Activated CD4-positive, alpha-beta T cell treated with anti-CD3 and anti-CD28 coated beads, Interleukin-2, amount 50 U/mL, for 1 hour (primary cell): ENCODE data around the gene REEP1.

Experiments
- DNase-seq: peaks from one replicate; pipeline ENCODE4 v3.0.0-alpha.2; 2020

REEP1 gene

DNA sequence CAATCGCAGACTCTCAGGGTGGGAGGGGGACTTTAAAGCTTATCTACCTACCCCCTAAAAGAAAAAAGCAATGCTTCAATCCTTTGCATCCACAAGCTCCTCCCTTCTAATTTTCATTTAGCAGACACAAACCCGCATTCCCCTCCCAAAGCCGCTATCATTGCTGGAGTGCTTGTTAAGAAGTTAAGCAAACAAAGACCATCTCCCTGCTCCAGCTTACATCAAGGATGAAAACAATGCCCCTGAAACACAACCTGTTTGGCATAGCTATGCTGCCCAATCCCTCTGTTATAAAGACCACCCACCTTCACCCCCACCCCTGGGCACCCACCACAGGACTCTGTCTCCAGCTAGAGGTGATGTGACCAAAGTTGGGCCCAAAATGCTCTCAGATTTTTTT lies 33.0 kb downstream of the REEP1 start:
- DNase-seq = no peak

DNA sequence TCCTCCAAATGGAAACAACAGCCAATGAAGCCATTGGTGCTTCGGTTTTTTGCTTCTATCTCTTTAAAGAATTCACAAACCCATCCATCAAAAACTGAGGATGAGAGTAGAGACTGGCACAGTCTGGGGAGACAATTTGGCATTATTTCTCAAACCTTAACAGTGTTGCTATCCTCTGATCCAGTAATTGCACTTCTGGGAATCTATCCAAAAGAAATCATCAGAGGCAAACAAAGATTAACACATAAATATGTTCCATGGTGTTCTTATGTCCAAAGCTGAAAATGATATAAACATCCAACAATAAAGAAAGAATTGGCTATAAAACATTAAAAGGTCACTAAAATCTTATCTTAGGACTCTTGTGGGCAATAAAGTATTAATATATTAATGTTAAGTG lies 35.1 kb downstream of the REEP1 start:
- no peak for DNase-seq

DNA sequence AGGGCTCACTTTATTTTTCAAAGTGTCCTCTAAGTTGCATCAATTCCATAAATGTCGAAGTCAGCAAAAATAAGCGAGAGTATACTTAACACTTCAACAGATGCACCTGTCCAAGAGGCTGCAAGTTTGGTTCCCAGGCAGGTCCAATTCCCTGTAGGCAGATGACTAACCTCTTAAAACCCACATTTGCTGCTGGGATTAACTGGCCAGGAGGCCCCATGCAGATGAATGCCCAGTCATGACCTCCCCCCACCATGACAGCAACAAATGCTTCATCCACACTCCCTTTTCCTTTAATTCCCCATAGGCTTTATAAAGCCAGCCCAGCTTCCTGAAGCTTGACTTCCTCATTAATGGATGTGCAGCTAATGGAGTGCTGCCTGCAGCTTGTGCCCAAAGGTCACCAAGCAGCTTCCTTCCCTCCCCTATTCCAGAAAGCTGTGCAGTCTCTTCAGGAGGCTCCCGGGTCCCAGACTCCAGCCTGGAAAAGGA lies 35.7 kb downstream of the REEP1 start:
- DNase-seq = no peak

- DNase-seq = no peak
Observed at GRCh38 chr2:86301009-86301408, 36.4 kb downstream of the REEP1 start.

DNA sequence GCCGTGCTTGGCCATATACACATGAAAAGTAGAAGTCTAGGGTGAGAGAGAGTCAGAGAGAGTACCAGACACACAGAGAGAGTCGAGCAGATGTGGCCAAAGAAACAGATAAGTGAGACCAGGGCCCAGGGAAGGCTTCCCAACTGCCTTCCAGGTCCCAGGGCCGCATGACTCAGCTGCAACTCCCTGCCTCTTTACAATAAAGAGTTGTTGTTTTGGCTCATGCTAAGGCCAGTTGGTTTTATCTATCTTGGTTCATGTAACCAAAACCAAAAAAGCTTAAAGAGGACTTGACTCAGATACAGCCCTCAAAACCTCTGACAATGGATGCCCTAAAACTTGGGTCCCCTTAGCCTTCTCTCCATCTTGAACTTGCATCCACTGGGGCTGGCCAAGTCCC lies 36.9 kb downstream of the REEP1 start:
- no peak for DNase-seq

DNA sequence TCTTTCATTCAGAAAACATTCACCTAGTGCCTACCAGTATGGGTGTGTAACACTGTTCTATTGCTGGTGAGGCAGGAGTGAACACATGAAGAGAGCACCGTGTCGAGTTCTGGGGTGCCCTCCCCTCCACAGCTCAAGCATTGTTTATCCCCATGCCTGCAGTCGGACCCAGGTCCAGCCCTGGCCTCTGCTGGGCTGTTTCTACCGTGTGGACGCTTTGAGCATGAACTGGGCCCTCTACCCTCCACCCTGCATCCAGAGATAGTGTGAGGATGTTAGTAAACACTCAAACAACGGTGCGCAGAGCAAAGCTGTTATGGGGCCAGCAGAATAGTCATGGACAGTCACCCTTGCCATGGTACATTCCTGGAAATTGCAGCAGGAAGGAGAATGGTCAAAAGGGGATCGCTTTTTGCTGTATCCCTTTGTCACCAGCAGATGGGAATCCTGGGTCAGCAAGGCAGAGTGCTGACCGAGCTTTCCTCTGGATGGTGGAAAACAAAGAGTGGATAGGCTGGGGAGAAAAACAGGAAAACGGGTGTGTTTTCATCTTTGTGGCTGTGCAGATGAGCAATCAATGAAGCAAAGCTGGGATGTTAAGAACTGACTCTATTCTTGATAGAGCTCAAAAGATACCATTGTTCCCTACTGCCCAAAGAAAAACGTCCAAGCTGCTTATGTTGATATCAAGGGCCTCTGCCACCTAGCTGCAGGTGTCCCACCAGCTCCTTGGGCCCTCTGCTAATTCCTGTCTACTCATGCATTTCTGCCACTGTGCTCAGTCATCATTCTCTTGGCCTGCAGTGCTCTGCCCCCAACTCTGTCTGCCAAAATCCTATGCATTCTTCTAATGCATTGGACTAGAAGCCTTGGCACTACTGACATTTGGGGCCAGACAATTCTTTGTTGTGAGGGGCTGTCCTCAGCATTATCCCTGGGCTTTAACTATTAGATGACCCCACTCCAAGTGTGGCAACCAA lies 38.7 kb downstream of the REEP1 start:
- DNase-seq = no peak

GRCh38 chr2:86297382-86298147 lies 39.9 kb downstream of the REEP1 start:
- no peak for DNase-seq

GRCh38 chr2:86296947-86297346 lies 40.5 kb downstream of the REEP1 start:
- DNase-seq = no peak

GRCh38 chr2:86295066-86295465 lies 42.4 kb downstream of the REEP1 start:
- DNase-seq = no peak

- no peak for DNase-seq
Observed at GRCh38 chr2:86293612-86294011, 43.8 kb downstream of the REEP1 start.

DNA sequence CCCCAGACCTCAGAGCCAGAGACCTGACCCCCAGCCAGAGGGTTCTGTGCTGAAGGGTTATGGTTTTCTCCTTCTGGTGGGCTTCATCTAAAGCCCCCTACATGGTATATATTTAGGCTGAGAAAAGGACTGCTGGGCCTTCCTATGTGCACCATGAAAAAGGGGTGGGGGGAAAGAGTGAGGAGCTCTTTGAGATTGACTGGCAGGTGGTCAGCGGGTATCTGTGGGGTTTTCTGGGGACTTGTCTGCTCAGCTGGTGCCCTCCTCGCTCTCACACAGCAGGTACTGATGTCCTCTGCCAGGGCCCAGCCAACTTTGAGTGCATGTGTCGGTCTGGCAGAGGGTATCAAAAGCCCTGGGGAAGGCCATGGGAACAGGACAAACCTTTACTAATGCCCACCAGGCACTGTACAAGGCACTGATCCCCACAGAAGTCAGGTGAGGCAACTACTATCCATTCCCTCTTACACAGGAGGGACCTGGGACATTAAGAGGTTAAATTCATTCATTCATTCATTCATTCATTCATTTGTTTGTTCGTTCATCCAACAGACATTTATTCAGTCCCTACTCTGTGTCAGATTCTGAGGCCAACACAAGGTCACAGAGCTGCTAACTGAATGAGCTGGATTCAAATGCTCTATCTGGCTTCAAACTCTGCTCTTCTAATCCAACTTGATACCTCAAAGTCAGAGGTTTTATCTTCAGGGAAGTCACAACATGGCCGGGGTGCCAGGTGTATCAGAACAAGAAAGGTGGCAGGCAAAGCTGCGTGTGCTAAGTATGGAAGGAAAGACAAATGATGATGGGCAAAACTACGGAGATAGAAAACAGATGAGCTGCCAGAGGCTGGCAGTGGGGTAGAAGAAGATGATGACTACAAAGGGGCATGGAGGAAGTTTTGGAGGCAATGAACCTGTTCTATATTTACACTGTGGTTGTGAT lies 44.6 kb downstream of the REEP1 start:
- DNase-seq = no peak

DNA sequence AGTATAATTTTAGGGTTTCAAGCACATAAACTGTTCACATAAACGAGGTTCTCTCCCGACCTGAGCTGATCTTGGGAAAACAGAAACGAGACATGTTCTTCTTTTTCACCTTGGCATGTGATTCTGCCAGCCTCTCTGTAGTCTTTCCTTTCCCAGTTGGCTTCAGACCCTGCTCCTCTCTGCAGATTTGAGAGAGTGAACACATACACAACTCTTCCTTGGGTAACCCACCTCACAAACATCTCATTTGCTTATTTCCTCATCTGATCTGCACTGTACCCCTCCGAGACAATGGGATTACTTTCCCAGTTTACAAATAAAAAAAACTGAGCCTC lies 46.1 kb downstream of the REEP1 start:
- DNase-seq = no peak

DNA sequence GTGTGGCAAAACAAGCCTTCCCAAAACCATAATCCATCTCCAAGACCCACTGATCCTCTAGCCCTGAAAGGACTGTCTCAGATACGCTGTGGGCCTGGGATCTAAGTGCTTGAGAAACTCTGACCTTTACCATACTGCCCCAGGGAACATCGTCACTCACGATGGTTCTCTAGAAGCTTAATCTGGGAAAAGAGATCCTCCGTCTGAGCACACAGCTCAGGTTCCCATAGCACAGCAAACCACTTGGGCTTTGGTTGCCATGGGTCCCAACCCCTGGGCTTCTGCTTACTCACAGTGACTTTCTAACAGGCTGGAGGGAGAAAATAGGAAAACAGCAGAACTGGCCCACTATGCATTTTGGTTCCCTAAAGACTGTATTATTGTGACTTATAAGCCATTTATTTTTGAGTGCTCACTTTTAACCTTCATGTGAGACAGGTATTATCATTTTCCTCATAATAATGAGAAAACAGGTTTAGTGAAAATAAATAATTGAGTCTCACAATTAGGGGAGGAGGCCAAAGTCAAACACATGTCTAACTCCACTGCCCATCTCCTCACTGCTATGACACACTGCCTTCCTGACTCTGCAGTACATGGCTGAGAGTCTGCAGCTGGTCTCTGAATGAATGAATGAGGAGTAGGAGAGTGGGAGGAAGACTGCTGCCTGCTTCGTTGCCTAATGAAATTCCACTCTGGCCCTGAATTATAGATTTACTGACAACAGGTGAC lies 46.7 kb downstream of the REEP1 start:
- no peak for DNase-seq

DNA sequence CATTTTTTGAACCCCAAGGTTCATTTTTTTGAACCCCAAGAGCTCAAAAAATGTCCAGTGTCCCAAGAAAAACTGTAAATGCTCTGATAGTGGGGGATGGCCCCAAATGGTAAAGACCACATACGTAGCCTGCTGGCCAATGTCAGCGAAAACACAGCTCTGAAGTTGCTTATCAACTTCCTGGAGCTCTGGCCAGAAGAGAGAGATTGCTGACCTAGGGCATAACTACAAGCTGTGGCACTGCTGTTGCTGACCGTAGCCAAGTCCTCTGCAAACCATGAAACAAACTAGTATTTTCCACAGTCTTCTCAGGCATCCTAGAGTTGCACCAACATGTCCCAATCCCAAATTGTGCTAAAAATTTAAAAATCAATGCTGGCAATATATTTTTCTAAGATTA lies 50.9 kb downstream of the REEP1 start:
- DNase-seq = no peak

- DNase-seq = no peak
Observed at GRCh38 chr2:86285981-86286380, 51.4 kb downstream of the REEP1 start.

GRCh38 chr2:86285571-86285970 lies 51.9 kb downstream of the REEP1 start:
- DNase-seq = no peak

DNA sequence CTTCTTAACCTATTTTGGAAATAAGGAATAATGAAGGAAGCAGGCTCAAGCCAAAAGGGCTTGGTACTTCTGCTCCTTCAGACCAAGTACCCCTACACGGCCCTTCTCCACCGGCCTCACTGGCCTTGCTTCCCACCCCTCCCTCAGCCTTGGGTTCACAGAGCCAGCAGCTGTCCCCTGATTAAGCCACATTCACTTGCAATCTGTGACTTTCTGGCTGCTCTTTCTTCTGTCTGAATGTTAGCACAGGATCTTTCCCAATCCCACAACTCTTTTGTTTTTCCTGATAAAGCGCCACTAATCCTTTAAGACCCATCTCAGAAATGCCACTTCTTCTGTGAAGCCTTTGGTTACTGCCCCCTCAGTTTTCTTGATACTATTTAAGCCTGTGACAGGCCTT lies 52.4 kb downstream of the REEP1 start:
- DNase-seq = no peak

DNA sequence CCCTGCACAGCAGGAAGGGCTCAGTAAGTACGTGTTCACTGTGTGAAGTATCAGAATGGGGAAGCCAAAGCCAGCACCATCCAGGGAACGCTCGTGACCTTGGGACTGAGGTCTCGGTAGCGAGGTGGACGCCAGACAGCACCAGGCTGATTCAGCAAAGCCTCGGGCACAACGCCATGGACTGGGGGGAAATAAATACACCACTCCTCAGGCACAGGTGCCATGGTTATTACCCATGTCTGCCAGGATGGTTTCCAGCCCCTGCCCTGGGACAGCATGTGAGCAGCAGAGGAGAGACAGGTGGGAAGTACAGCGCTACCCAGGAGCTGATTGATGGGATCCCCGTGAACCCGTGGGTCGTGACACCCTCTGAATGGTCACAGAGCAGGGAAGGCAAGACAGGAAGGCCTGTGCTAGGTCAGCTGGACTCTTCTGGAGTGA lies 53.0 kb downstream of the REEP1 start:
- DNase-seq = no peak

DNA sequence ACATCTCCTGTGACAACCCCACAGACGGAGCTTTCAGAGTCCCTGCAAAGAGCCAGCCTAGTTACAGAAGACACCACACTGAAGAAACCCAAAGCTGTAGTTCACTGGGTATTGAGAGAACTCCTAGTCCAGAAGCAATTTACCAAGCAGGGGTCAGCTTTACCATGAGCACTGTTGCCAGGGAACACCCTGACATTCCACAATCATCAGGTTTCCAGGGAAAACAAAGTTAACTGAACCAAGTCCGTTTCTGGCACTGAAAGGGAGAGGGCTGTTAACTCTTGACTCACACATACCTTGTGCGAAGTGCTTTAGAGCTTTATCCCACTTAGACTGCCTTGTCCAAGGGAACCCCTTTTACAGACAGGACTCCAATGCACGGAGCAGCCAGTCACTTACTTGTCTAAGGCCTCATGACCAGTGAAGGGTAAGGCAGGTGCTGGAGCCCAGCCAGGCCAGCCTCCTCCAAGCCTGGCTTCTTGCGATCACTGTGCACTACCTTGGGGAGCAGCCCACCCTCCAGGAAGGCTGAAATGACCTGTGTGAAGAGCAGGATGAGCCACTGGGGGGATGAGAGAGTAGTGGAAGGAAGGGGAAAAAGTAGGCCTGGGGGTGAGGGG lies 53.9 kb downstream of the REEP1 start:
- no peak for DNase-seq

DNA sequence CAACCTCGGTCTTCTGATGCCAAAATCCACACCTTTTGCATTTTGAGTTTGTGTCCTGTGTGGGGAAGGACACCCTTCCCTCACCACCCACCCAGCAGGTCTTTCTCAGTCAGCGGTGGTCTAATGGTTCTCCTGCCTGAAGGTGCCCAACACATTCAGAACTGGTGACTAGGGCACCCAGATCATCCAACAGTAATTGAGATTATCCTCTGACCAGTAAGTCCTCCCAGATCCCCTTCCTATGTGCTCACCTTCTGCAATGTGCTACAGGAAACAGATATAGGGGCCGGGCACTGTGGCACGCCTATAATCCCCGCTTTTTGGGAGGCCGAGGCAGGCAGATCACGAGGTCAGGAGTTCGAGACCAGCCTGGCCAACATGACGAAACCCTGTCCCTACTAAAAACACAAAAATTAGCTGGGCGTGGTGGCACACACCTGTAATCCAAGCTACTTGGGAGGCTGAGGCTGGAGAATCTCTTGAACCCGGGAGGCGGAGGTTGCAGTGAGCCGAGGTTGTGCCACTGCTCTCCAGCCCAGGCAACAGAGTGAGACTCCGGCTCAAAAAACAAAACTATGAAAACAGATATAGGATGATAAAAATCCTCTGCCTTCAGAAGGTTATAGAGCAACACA lies 56.2 kb downstream of the REEP1 start:
- no peak for DNase-seq

DNA sequence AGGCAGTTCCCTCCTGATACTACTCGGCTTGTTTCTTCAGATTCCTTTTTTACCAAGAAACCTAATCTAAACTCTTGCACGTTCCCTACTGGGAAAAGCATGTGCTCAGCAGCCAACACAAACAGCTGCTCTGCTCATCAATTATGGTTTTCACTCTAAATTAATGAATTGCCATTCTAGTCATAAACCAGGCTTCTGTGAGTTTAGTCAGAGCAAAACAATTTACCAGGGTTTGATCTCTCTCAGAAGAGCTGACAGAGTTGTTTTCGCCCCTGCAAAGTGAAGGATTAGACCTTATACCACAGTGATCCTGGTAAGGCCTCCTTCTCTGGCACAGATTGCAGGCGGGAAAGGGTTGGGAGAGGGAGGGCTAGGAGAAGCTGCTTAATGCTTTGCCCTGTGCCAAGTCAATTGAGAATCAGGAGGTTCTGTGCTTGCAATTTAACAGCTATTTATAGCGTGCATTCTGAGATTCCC lies 57.2 kb downstream of the REEP1 start:
- DNase-seq = no peak
